PC-9 (cell line): ENCODE data around the gene TMEM184C. TPM values are rescaled to one million over a fixed set of nuclear protein-coding genes. Genes with fewer than 3 reads are reported as not detected.

Experiments
- BruUV-seq: library from RNA; stranded (reverse); fragments of 400-500 nt; replicated peaks from 2 replicates; lab custom pipeline; 2021; lab: Mats Ljungman, UMichigan
- CTCF ChIA-PET: fragments of 300-600 bp; sonication (Branson Sonifier 250); formaldehyde crosslinking; loops from one replicate; lab custom pipeline; 2022; ENCODE audit warnings: antibody characterized with exemption; lab: Charles Lee
- POLR2A ChIA-PET: fragments of 300-600 bp; sonication (Branson Sonifier 250); formaldehyde crosslinking; loops from one replicate; lab custom pipeline; 2022; ENCODE audit warnings: antibody characterized with exemption; ENCODE audit not compliant: unreplicated experiment; lab: Charles Lee
- DNase-seq, 2 experiments: peaks; one replicate each; pipeline versions ENCODE4 v3.0.0 to v3.0.0-alpha.2; 2015 to 2022; ENCODE audit warnings: mixed read lengths in 1 of 2
- H2AFZ ChIP-seq: fragments of 200-600 bp; sonication (generic); 2 replicates; pipeline ENCODE4 v1.8.1; 2017; ENCODE audit warnings: antibody characterized with exemption
- H3F3A ChIP-seq: fragments of 200-600 bp; sonication (generic); 2 replicates; pipeline ENCODE4 v1.8.1; 2017; ENCODE audit warnings: antibody characterized with exemption, mild to moderate bottlenecking, low read depth; ENCODE audit not compliant: insufficient read depth
- H3K27ac ChIP-seq: fragments of 200-600 bp; sonication (generic); 2 replicates; pipeline ENCODE4 v1.6.1; 2016; ENCODE audit warnings: mixed run types
- H3K27me3 ChIP-seq: fragments of 200-600 bp; sonication (generic); 2 replicates; pipeline ENCODE4 v1.6.1; 2016; ENCODE audit warnings: low read depth, mixed run types; ENCODE audit not compliant: insufficient read depth
- H3K36me3 ChIP-seq: fragments of 200-600 bp; sonication (generic); 2 replicates; pipeline ENCODE4 v1.6.1; 2016; ENCODE audit warnings: low read depth, mixed run types
- H3K4me1 ChIP-seq: fragments of 200-600 bp; sonication (generic); replicated peaks from 2 replicates; pipeline ENCODE4 v1.6.1; 2016; ENCODE audit warnings: mixed run types; ENCODE audit not compliant: insufficient read depth
- H3K4me2 ChIP-seq: fragments of 200-600 bp; sonication (generic); 2 replicates; pipeline ENCODE4 v1.6.1; 2017; ENCODE audit warnings: mixed run types
- H3K4me3 ChIP-seq: fragments of 200-600 bp; sonication (generic); 2 replicates; pipeline ENCODE4 v1.6.1; 2016; ENCODE audit warnings: mixed run types
- H3K79me2 ChIP-seq: fragments of 200-600 bp; sonication (generic); 2 replicates; pipeline ENCODE4 v1.6.1; 2017; ENCODE audit warnings: low read depth, mixed run types
- H3K9me2 ChIP-seq: fragments of 200-600 bp; sonication (generic); 2 replicates; pipeline ENCODE4 v1.8.1; 2017; ENCODE audit warnings: mild to moderate bottlenecking; ENCODE audit not compliant: insufficient read depth
- H3K9me3 ChIP-seq: fragments of 200-600 bp; sonication (generic); 2 replicates; pipeline ENCODE4 v1.8.1; 2016; ENCODE audit warnings: low read depth; ENCODE audit not compliant: insufficient read depth
- H4K20me1 ChIP-seq: fragments of 200-600 bp; sonication (generic); 2 replicates; pipeline ENCODE4 v1.8.1; 2017; ENCODE audit not compliant: insufficient read depth
- EZH2 ChIP-seq: fragments of 200-600 bp; sonication (generic); IDR thresholded peaks from 2 replicates; pipeline ENCODE4 v1.8.0; 2017; ENCODE audit warnings: antibody characterized with exemption, low read depth
- intact Hi-C: fragments of 100-400 bp; cut with micrococcal nuclease; formaldehyde crosslinking; loops from one replicate; pipeline ENCODE4 v1.10.0; 2022; ENCODE audit not compliant: unreplicated experiment
- total RNA-seq: library from RNA; stranded (reverse); gene quantifications from 2 replicates; pipeline ENCODE4 v1.2.3, GENCODE V29; 2021
- TF ChIP-seq, protein P1 (sequence below): fragments of 200-600 bp; sonication (generic); conservative IDR thresholded peaks from 2 replicates; pipeline ENCODE4 v1.6.1; 2017; ENCODE audit warnings: mixed run types, antibody characterized with exemption, mild to moderate bottlenecking, moderate library complexity

The TMEM184C gene
- total RNA-seq, 1 experiment from 2014 or later, result 40.4 TPM

GRCh38 chr4:147633113-147633512 is 15.9 kb downstream of the TMEM184C start:
- Histone ChIP-seq H3K4me2 (no peak overlapping the region), H2AFZ (no peak overlapping the region), H3K36me3 (peaks cover 10% of the 10 kb centered on the region), H4K20me1 (no peaks in the 10 kb centered on the region), H3K9me3 (no peaks in the 10 kb centered on the region), H3K27ac (no peak overlapping the region), H3K4me3 (no peak overlapping the region), H3K79me2 (no peaks in the 10 kb centered on the region), H3F3A (no peaks in the 10 kb centered on the region), H3K9me2 (no peaks in the 10 kb centered on the region), H3K4me1 (no peaks in the 10 kb centered on the region), H3K27me3 (no peaks in the 10 kb centered on the region)
- intact Hi-C loops, result no loop called here
- ChIA-PET POLR2A (no interaction called here), CTCF (no interaction called here)
- no TSS peak for BruUV-seq
- TF ChIP-seq, protein P1, sequence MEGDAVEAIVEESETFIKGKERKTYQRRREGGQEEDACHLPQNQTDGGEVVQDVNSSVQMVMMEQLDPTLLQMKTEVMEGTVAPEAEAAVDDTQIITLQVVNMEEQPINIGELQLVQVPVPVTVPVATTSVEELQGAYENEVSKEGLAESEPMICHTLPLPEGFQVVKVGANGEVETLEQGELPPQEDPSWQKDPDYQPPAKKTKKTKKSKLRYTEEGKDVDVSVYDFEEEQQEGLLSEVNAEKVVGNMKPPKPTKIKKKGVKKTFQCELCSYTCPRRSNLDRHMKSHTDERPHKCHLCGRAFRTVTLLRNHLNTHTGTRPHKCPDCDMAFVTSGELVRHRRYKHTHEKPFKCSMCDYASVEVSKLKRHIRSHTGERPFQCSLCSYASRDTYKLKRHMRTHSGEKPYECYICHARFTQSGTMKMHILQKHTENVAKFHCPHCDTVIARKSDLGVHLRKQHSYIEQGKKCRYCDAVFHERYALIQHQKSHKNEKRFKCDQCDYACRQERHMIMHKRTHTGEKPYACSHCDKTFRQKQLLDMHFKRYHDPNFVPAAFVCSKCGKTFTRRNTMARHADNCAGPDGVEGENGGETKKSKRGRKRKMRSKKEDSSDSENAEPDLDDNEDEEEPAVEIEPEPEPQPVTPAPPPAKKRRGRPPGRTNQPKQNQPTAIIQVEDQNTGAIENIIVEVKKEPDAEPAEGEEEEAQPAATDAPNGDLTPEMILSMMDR, result no peak
- TF ChIP-seq EZH2, result no peak
- DNase-seq, result no peak

DNA sequence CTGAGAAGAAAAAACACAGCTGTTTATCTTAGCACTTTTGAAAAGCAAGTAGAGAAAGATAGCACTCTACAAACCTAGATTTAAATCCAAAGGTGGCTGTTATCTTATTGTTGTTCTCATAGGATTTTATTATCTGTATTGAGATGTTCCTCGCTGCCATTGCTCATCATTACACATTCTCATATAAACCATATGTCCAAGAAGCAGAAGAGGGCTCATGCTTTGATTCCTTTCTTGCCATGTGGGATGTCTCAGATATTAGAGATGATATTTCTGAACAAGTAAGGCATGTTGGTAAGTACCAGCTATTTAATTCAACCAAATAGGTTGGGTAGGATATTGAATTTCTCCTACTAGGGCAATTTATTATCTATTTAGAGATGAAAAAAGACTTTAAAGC is 16.4 kb downstream of the TMEM184C start:
- BruUV-seq, result no TSS peak
- H3K9me2 ChIP-seq, result no peaks in the 10 kb centered on the region
- ChIA-PET CTCF (no interaction called here), POLR2A (no interaction called here)
- H3K27me3 ChIP-seq, result no peaks in the 10 kb centered on the region
- no peaks in the 10 kb centered on the region for H3K9me3 ChIP-seq
- no peaks in the 10 kb centered on the region for H3K79me2 ChIP-seq
- no peaks in the 10 kb centered on the region for H4K20me1 ChIP-seq
- no peak overlapping the region for H2AFZ ChIP-seq
- DNase-seq, result no peak
- H3K4me1 ChIP-seq, result no peaks in the 10 kb centered on the region
- peaks cover 10% of the 10 kb centered on the region for H3K36me3 ChIP-seq
- H3K4me2 ChIP-seq, result no peak overlapping the region
- intact Hi-C loops, result no loop called here
- no peak overlapping the region for H3K27ac ChIP-seq
- H3K4me3 ChIP-seq, result no peak overlapping the region
- H3F3A ChIP-seq, result no peaks in the 10 kb centered on the region
- TF ChIP-seq, protein P1, result no peak
- no peak for TF ChIP-seq EZH2

DNA sequence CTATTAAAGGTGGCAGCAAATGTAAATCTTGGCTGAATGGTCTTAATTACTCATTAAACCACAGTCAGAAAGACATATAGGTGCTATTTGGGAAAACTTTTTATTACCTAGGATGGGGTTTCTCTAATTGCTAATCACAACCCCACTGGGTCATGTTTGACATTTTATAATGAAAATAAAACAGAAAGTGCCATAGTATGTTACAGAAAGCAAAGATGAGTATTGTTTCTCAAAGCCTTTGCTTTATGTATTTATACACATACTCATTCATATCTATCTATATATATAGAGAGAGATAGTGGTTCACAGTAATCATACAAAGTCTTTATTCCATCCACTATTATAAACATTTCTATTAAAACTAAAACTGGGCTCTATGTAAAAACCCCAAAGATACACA is 18.2 kb downstream of the TMEM184C start:
- ChIA-PET POLR2A (no interaction called here), CTCF (no interaction called here)
- Histone ChIP-seq H3K4me1 (no peaks in the 10 kb centered on the region), H3K9me3 (no peaks in the 10 kb centered on the region), H3K9me2 (no peaks in the 10 kb centered on the region), H3K79me2 (no peaks in the 10 kb centered on the region), H3K27ac (no peak overlapping the region), H3K4me3 (no peak overlapping the region), H4K20me1 (no peaks in the 10 kb centered on the region), H3F3A (no peaks in the 10 kb centered on the region), H3K27me3 (no peaks in the 10 kb centered on the region), H2AFZ (no peak overlapping the region), H3K36me3 (peaks cover 5% of the 10 kb centered on the region; the same call in 1 of the 2 replicates), H3K4me2 (no peak overlapping the region)
- no TSS peak for BruUV-seq
- TF ChIP-seq, protein P1, result no peak
- TF ChIP-seq EZH2, result no peak
- DNase-seq, result no peak
- intact Hi-C loops, result loop anchor here (5.0 kb wide), 1 partner anchor 232 kb away; no protein-coding TSS in a partner anchor
